CD14-positive monocyte (primary cell): ENCODE data around the gene CC2D1A. TPM values are rescaled to one million over a fixed set of nuclear protein-coding genes. Genes with fewer than 3 reads are reported as not detected.
A peak's percentile ranks its signal among the peaks of the same experiment; 100 is the strongest.

Experiments used
- DNase-seq, 3 donors: peaks; one replicate each; pipeline ENCODE4 v3.0.0-alpha.2; 2011 to 2022
- H2AFZ ChIP-seq: 2 replicates; pipeline ENCODE4 v1.6.0; 2012; ENCODE audit warnings: mild to moderate bottlenecking, low read depth, low read length, inconsistent platforms; ENCODE audit not compliant: insufficient read depth, poor library complexity, severe bottlenecking
- H3K27ac ChIP-seq, 2 donors: 1 replicate in 1 of 2; 2 replicates in 1 of 2; pipeline ENCODE4 v1.5.1; 2012 to 2013; ENCODE audit warnings: low read length in 2 of 2, control low read depth in 1 of 2, inconsistent platforms in 1 of 2, low read depth in 1 of 2, mild to moderate bottlenecking in 1 of 2
- H3K27me3 ChIP-seq, 2 donors: one replicate each; pipeline versions ENCODE4 v1.6.0 to v1.6.1; 2011 to 2013; ENCODE audit warnings: low read length in 2 of 2; ENCODE audit not compliant: control insufficient read depth in 2 of 2, insufficient read depth in 2 of 2
- H3K36me3 ChIP-seq, 2 donors: replicated peaks in 1 of 2; 1 replicate in 1 of 2; 2 replicates in 1 of 2; pipeline versions ENCODE4 v1.5.1 to v1.6.1; 2012 to 2013; ENCODE audit warnings: low read length in 2 of 2, control low read depth in 1 of 2, inconsistent platforms in 1 of 2, mild to moderate bottlenecking in 1 of 2; ENCODE audit not compliant: insufficient read depth in 2 of 2, control insufficient read depth in 1 of 2
- H3K4me1 ChIP-seq, 2 donors: 1 replicate in 1 of 2; 2 replicates in 1 of 2; pipeline versions ENCODE4 v1.5.1 to v1.6.1; 2012 to 2013; ENCODE audit warnings: low read length in 2 of 2, control low read depth in 1 of 2, inconsistent platforms in 1 of 2, mild to moderate bottlenecking in 1 of 2, moderate library complexity in 1 of 2; ENCODE audit not compliant: insufficient read depth in 2 of 2, control insufficient read depth in 1 of 2
- H3K4me2 ChIP-seq: replicated peaks from 2 replicates; pipeline ENCODE3; 2012; ENCODE audit warnings: low read length, moderate library complexity, mild to moderate bottlenecking; ENCODE audit not compliant: poor library complexity, severe bottlenecking; ENCODE audit errors: extremely low read depth
- H3K4me3 ChIP-seq, 3 experiments: fragments of 200-600 bp in 1 of 3; sonication (generic) in 1 of 3; replicated peaks in 1 of 3; 1 replicate in 2 of 3; 2 replicates in 1 of 3; pipeline ENCODE4 v1.5.1; 2011 to 2013; ENCODE audit warnings: low read length in 3 of 3, mild to moderate bottlenecking in 3 of 3, control low read depth in 2 of 3, low read depth in 2 of 3, inconsistent platforms in 1 of 3, moderate library complexity in 1 of 3
- H3K79me2 ChIP-seq: 2 replicates; pipeline ENCODE4 v1.6.0; 2012; ENCODE audit warnings: mild to moderate bottlenecking, control low read depth, inconsistent platforms, low read length, moderate library complexity; ENCODE audit not compliant: insufficient read depth
- H3K9ac ChIP-seq: 2 replicates; pipeline ENCODE4 v1.6.0; 2017; ENCODE audit warnings: low read length, mild to moderate bottlenecking; ENCODE audit not compliant: insufficient read depth, poor library complexity, severe bottlenecking
- H3K9me3 ChIP-seq, 2 donors: replicated peaks in 1 of 2; 1 replicate in 1 of 2; 2 replicates in 1 of 2; pipeline versions ENCODE4 v1.5.1 to v1.6.1; 2012 to 2013; ENCODE audit warnings: low read length in 2 of 2, control low read depth in 1 of 2; ENCODE audit not compliant: control insufficient read depth in 1 of 2, insufficient read depth in 1 of 2
- H4K20me1 ChIP-seq: 2 replicates; pipeline ENCODE4 v1.6.0; 2012; ENCODE audit warnings: mild to moderate bottlenecking, low read length, control low read depth, moderate library complexity; ENCODE audit not compliant: insufficient read depth
- H3K27ac Mint-ChIP-seq, 7 donors: one replicate each; pipeline ENCODE4 v1.8.0; 2020; ENCODE audit warnings: mild to moderate bottlenecking in 7 of 7, mixed read lengths in 7 of 7, moderate library complexity in 6 of 7, inconsistent platforms in 2 of 7
- H3K27me3 Mint-ChIP-seq, 3 donors: one replicate each; pipeline ENCODE4 v1.8.0; 2021 to 2022; ENCODE audit warnings: low read depth in 3 of 3, mild to moderate bottlenecking in 3 of 3, mixed read lengths in 3 of 3, moderate library complexity in 3 of 3, inconsistent platforms in 1 of 3
- H3K36me3 Mint-ChIP-seq, 2 donors: one replicate each; pipeline ENCODE4 v1.8.0; 2020; ENCODE audit warnings: mixed read lengths in 2 of 2, inconsistent platforms in 1 of 2, mild to moderate bottlenecking in 1 of 2
- H3K4me1 Mint-ChIP-seq: one replicate; pipeline ENCODE4 v1.8.0; 2020; ENCODE audit warnings: mild to moderate bottlenecking, mixed read lengths
- H3K4me3 Mint-ChIP-seq, 2 donors: one replicate each; pipeline ENCODE4 v1.8.0; 2020; ENCODE audit warnings: mild to moderate bottlenecking in 2 of 2, mixed read lengths in 2 of 2, moderate library complexity in 1 of 2
- H3K9me3 Mint-ChIP-seq, 7 donors: one replicate each; pipeline ENCODE4 v1.8.0; 2020 to 2022; ENCODE audit warnings: mixed read lengths in 7 of 7, mild to moderate bottlenecking in 6 of 7, moderate library complexity in 6 of 7, inconsistent platforms in 2 of 7
- CTCF ChIP-seq: fragments of 200-600 bp; IDR thresholded peaks from one replicate; pipeline ENCODE4 v1.8.0; 2022; ENCODE audit warnings: antibody characterized with exemption, mild to moderate bottlenecking
- WGBS: methylation state at CpG from one replicate; pipeline ENCODE4 v1.1.5; 2013; ENCODE audit warnings: missing lambda C conversion rate; ENCODE audit not compliant: insufficient coverage; 5-methylcytosine and 5-hydroxymethylcytosine counted together
- intact Hi-C, 2 donors: fragments of 100-400 bp; cut with micrococcal nuclease; formaldehyde crosslinking; loops; one replicate each; pipeline versions ENCODE4 v1.15.0 to v1.15.1; 2023
- polyA plus RNA-seq, 3 donors: library from polyadenylated mRNA; depleted of rRNA in 1 of 3; unstranded in 2 of 3; stranded (reverse) in 1 of 3; fragments of 300-500 nt in 2 of 3; fragments of >200 nt in 1 of 3; fragmentation: Illumina TruSeq in 2 of 3; gene quantifications; 1 replicate in 2 of 3; 2 replicates in 1 of 3; pipeline ENCODE4 v1.2.3, GENCODE V29; 2012 to 2021

CC2D1A gene
- polyA plus RNA-seq, 3 donors, result 4.6 to 27.0 (median 6.2) TPM

- no peaks in the 10 kb centered on the region for H3K9me3 Mint-ChIP-seq
- peak overlapping the region in 1 of 7 donors; percentile 43 for H3K27ac Mint-ChIP-seq
- no peak overlapping the region for H3K4me3 Mint-ChIP-seq
- no peaks in the 10 kb centered on the region for H3K36me3 ChIP-seq
- no peaks in the 10 kb centered on the region for H4K20me1 ChIP-seq
- H3K36me3 Mint-ChIP-seq, result peaks cover 0 to 3% of the 10 kb centered on the region in 2 donors
- no peaks in the 10 kb centered on the region for H3K4me1 ChIP-seq
- DNase-seq, result no peak
- 70% methylated on average over 7 of the region's 9 CpGs for whole genome bisulfite sequencing
- H3K9ac ChIP-seq, result no peak overlapping the region
- H3K27me3 ChIP-seq, result no peaks in the 10 kb centered on the region
- H3K79me2 ChIP-seq, result no peaks in the 10 kb centered on the region
- H3K4me1 Mint-ChIP-seq, result no peaks in the 10 kb centered on the region
- peaks cover 0 to 3% (median 0%) of the 10 kb centered on the region in 3 donors for H3K27me3 Mint-ChIP-seq
- H3K9me3 ChIP-seq, result no peaks in the 10 kb centered on the region
- no peak for TF ChIP-seq CTCF
- no peak overlapping the region for H3K27ac ChIP-seq
- peak overlapping the region; percentile 21 for H2AFZ ChIP-seq
- H3K4me3 ChIP-seq, result no peak overlapping the region
- no peak overlapping the region for H3K4me2 ChIP-seq
- intact Hi-C loops, result no loop called here
Observed at GRCh38 chr19:13892870-13893269, 13.1 kb upstream of the CC2D1A start.

GRCh38 chr19:13894552-13894951, 11.4 kb upstream of the CC2D1A start:
- Histone ChIP-seq H3K4me3 (no peak overlapping the region), H3K4me1 (no peaks in the 10 kb centered on the region), H3K27me3 (no peaks in the 10 kb centered on the region), H3K4me2 (no peak overlapping the region), H4K20me1 (no peaks in the 10 kb centered on the region), H3K79me2 (no peaks in the 10 kb centered on the region), H3K9ac (no peak overlapping the region), H2AFZ (no peak overlapping the region), H3K36me3 (no peaks in the 10 kb centered on the region), H3K9me3 (no peaks in the 10 kb centered on the region), H3K27ac (no peak overlapping the region)
- intact Hi-C loops, result no loop called here
- no peak for DNase-seq
- Mint-ChIP-seq H3K27me3 (peaks cover 0 to 3% (median 2%) of the 10 kb centered on the region in 3 donors), H3K4me3 (no peak overlapping the region), H3K36me3 (peaks cover 0 to 3% of the 10 kb centered on the region in 2 donors), H3K27ac (peak overlapping the region in 1 of 7 donors; percentile 50), H3K4me1 (no peaks in the 10 kb centered on the region), H3K9me3 (no peaks in the 10 kb centered on the region)
- WGBS, result 100% methylated on average over 2 of the region's 5 CpGs
- no peak for TF ChIP-seq CTCF
